Lower lobe of right lung (tissue), 2 donors: ENCODE measurements around the gene SCPEP1. TPM values are rescaled to one million over a fixed set of nuclear protein-coding genes. Genes with fewer than 3 reads are reported as not detected.

ENCODE experiments used
- ATAC-seq, 2 donors: fragments of 200-7000 bp; cut with Tn5 transposase; one replicate each; pipeline ENCODE4 v1.9.1; 2020 to 2022; ENCODE audit warnings: mild to moderate bottlenecking in 2 of 2, moderate library complexity in 2 of 2
- DNase-seq: peaks from one replicate; pipeline ENCODE4 v3.0.0-alpha.2; 2020
- H3K27ac ChIP-seq: fragments of 200-600 bp; one replicate; pipeline ENCODE4 v1.8.0; 2022
- H3K27me3 ChIP-seq: fragments of 200-600 bp; one replicate; pipeline ENCODE4 v1.8.0; 2022; ENCODE audit warnings: low read depth
- H3K36me3 ChIP-seq: fragments of 200-600 bp; one replicate; pipeline ENCODE4 v1.8.0; 2022; ENCODE audit warnings: mild to moderate bottlenecking
- H3K4me1 ChIP-seq: fragments of 200-600 bp; one replicate; pipeline ENCODE4 v1.8.0; 2022
- H3K4me3 ChIP-seq: fragments of 200-600 bp; one replicate; pipeline ENCODE4 v1.8.0; 2022; ENCODE audit warnings: mild to moderate bottlenecking
- H3K9me3 ChIP-seq: fragments of 200-600 bp; one replicate; pipeline ENCODE4 v1.8.0; 2022
- CTCF ChIP-seq: fragments of 200-600 bp; IDR thresholded peaks from one replicate; pipeline ENCODE4 v1.8.0; 2022; ENCODE audit warnings: antibody characterized with exemption, mild to moderate bottlenecking
- intact Hi-C: fragments of 100-400 bp; cut with DNase I; formaldehyde crosslinking; loops from one replicate; pipeline ENCODE4 v1.11.0; 2022
- long read RNA-seq: library from polyadenylated mRNA; unstranded; transcript quantifications from one replicate; pipeline ENCODE4 v2.0.0, GENCODE V29; 2021
- total RNA-seq: library from RNA; stranded (reverse); fragmentation: NEBNext Ultra II Directional; extraction: Animal tissue kit (Norgen Biotek cat#: 25700); gene quantifications from one replicate; pipeline ENCODE4 v1.2.1, GENCODE V29; 2021
- donor health status: DM: no; HTN: yes; CAD: no; lungs with severe emphysema.

SCPEP1 gene, protein sequence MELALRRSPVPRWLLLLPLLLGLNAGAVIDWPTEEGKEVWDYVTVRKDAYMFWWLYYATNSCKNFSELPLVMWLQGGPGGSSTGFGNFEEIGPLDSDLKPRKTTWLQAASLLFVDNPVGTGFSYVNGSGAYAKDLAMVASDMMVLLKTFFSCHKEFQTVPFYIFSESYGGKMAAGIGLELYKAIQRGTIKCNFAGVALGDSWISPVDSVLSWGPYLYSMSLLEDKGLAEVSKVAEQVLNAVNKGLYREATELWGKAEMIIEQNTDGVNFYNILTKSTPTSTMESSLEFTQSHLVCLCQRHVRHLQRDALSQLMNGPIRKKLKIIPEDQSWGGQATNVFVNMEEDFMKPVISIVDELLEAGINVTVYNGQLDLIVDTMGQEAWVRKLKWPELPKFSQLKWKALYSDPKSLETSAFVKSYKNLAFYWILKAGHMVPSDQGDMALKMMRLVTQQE
- total RNA-seq: 210 TPM
- long read RNA-seq, transcript SCPEP1-201 (13 exons, 1,942 nt): major isoform, 253 of 290 reads
- long read RNA-seq, partial matches to known transcripts: 17 of 290 reads
- long read RNA-seq, other reads (novel, unspliced or antisense): 18 of 290 reads

GRCh38 chr17:56977673-56978395, at the start of gene SCPEP1:
Gene SCPEP1, plus strand, starts transcription at chr17:56978131. Its CDS starts 29 bp downstream, at chr17:56978160.
- H3K9me3 ChIP-seq: no peaks in the 10 kb centered on the region
- peak within 1 kb of the TSS; percentile 59 for H3K4me3 ChIP-seq
- no peak for TF ChIP-seq CTCF
- H3K27ac ChIP-seq: peak within 1 kb of the TSS; percentile 51
- intact Hi-C loops: no loop called here
- ATAC-seq: peak; percentile 98 to 99
- H3K4me1 ChIP-seq: peaks cover 26% of the 10 kb centered on the region
- H3K36me3 ChIP-seq: peaks cover 9% of the 10 kb centered on the region
- H3K27me3 ChIP-seq: no peaks in the 10 kb centered on the region
- DNase-seq: peak; percentile 90

DNA sequence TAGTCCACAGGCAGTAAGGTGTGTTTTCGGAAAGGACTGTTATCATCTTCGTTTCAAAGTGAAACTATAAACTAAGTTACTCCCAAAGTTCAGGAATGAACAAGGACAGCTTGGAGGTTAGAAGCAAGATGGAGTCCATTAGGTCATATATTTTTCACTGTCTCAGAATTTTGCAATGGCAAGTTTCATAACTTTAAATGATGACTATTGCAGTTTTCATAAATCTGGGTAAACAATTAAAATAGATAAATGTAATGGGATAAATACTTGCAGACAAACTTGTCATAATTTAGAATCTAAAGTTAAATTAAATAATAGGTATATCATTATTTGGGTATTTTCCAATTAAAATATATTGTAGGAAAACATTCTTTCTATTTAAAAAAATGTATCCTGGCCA, 49.3 kb upstream of the SCPEP1 start:
- no peak overlapping the region for H3K4me3 ChIP-seq
- DNase-seq: no peak
- H3K27me3 ChIP-seq: no peaks in the 10 kb centered on the region
- H3K36me3 ChIP-seq: no peaks in the 10 kb centered on the region
- no peak for ATAC-seq
- peaks cover 5% of the 10 kb centered on the region for H3K9me3 ChIP-seq
- intact Hi-C loops: no loop called here
- TF ChIP-seq CTCF: no peak
- no peaks in the 10 kb centered on the region for H3K4me1 ChIP-seq
- H3K27ac ChIP-seq: no peak overlapping the region

DNA sequence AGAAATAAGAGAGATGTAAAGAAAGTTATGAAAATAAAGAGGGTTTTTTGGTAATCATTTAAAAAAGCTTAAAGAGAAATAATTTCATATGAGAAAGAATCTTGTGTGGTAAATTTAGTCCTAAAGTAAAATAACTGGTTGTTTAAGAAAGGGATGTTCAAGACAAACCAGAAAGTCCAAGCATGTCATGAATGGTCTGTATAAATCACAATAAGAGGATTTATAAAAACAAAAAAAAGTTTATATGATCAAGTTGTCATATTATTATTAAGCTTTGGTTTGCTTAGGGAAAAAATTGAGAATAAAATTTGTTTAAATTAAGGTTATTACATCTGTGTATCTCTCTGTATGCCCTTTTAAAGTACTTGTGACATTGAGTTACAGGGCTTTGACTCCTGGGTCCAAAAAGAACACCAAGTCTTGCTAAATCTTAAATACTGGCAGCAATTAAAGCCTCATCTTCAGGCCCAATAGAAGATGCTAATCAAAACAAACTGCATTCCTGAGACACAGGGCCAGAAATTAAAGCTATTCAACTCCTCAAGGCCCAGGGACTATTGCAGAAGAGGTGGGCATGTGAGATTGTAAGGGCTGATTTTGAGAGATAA, 48.5 kb upstream of the SCPEP1 start:
- no peak for DNase-seq
- no peak overlapping the region for H3K27ac ChIP-seq
- TF ChIP-seq CTCF: no peak
- no peaks in the 10 kb centered on the region for H3K4me1 ChIP-seq
- peaks cover 5% of the 10 kb centered on the region for H3K9me3 ChIP-seq
- peaks cover 8% of the 10 kb centered on the region for H3K36me3 ChIP-seq
- no peak for ATAC-seq
- no peaks in the 10 kb centered on the region for H3K27me3 ChIP-seq
- intact Hi-C loops: no loop called here
- H3K4me3 ChIP-seq: no peak overlapping the region

DNA sequence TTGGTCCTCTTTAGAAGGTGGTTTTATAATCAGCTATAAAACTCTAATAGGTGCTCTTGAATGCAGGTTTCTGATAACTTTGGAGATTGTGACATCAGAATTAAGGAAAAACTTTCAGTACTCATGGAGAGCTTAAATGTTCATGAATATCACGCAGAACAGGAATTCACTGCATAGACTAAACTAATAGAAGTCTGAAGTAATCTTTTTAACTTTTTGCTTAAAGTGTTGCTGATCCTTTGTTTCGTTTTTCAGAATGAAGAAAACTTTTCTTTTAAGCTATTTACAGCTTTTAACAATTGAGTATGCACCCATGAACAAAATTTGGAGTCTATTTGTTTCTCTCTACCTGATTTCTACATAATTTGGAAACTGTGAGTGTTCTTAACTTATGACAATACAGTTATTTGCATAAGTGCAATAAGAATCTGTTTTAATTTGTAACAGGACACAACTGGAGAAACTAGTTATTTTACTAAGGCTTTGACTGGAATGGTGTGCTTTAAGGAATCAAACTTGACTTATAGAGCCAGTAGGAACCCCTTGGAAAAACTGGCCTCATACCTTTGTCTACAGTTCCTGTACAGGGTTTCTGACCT, 47.1 kb upstream of the SCPEP1 start:
- Histone ChIP-seq H3K27me3 (no peaks in the 10 kb centered on the region), H3K9me3 (peaks cover 5% of the 10 kb centered on the region), H3K27ac (no peak overlapping the region), H3K4me1 (no peaks in the 10 kb centered on the region), H3K4me3 (no peak overlapping the region), H3K36me3 (peaks cover 16% of the 10 kb centered on the region)
- intact Hi-C loops: no loop called here
- ATAC-seq: no peak
- TF ChIP-seq CTCF: no peak
- no peak for DNase-seq

DNA sequence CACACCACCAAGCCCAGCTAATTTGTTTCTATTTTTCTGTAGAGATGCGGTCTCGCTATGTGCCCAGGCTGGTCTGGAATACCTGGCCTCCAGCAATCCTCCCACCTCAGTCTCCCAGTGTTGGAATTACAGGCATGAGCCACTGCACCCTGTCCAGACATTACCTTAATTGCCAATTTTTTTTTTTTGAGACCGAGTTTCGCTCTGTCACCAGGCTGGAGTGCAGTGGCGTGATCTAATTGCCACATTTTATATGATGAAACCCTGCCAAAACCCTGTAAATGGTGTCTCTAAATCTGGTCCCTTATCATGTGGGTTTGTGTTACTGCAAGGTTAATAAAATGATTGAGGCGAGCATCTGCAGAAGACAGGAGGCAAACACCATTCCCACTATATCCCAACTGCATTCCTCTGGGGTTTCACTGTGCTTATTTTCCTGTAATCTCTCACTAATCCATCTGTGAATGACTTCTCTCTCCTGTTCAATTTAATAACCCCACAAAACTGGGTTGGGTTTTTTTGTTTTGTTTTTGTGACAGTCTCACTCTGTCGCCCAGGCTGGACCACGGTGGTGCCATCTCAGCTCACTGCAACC, 44.7 kb upstream of the SCPEP1 start:
- H3K36me3 ChIP-seq: peaks cover 39% of the 10 kb centered on the region
- DNase-seq: no peak
- intact Hi-C loops: no loop called here
- H3K27ac ChIP-seq: no peak overlapping the region
- no peaks in the 10 kb centered on the region for H3K27me3 ChIP-seq
- no peak for TF ChIP-seq CTCF
- no peak overlapping the region for H3K4me3 ChIP-seq
- ATAC-seq: no peak
- no peaks in the 10 kb centered on the region for H3K4me1 ChIP-seq
- peaks cover 5% of the 10 kb centered on the region for H3K9me3 ChIP-seq
